Natural killer cell (primary cell): Measurements from ENCODE around the gene MAPK11. TPM values are rescaled to one million over a fixed set of nuclear protein-coding genes. Genes with fewer than 3 reads are reported as not detected.
A peak's percentile ranks its signal among the peaks of the same experiment; 100 is the strongest.

ENCODE experiments used
- ATAC-seq, 3 donors: fragments of 150-1000 bp in 2 of 3; fragments of 200-7000 bp in 1 of 3; cut with Tn5 transposase; 1 replicate in 1 of 3; 2 replicates in 2 of 3; pipeline ENCODE4 v1.10.0; 2021; ENCODE audit warnings: mild to moderate bottlenecking in 2 of 3, moderate library complexity in 2 of 3
- DNase-seq, 2 donors: peaks; one replicate each; pipeline versions ENCODE4 v3.0.0 to v3.0.0-alpha.2; 2013 to 2021; ENCODE audit warnings: mixed read lengths in 1 of 2
- H3K27ac ChIP-seq: one replicate; pipeline ENCODE4 v1.5.1; 2013; ENCODE audit warnings: mild to moderate bottlenecking, low read length
- H3K27me3 ChIP-seq: one replicate; pipeline ENCODE4 v1.6.1; 2013; ENCODE audit warnings: low read length; ENCODE audit not compliant: control insufficient read depth, insufficient read depth
- H3K36me3 ChIP-seq: one replicate; pipeline ENCODE4 v1.6.1; 2013; ENCODE audit warnings: low read length; ENCODE audit not compliant: control insufficient read depth, insufficient read depth
- H3K4me1 ChIP-seq: one replicate; pipeline ENCODE4 v1.6.1; 2013; ENCODE audit warnings: low read length; ENCODE audit not compliant: control insufficient read depth, insufficient read depth
- H3K4me3 ChIP-seq: one replicate; pipeline ENCODE4 v1.5.1; 2013; ENCODE audit warnings: low read length
- H3K9me3 ChIP-seq: one replicate; pipeline ENCODE4 v1.6.1; 2013; ENCODE audit warnings: low read length; ENCODE audit not compliant: control insufficient read depth, insufficient read depth
- H3K27ac Mint-ChIP-seq, 2 donors: one replicate each; pipeline ENCODE4 v1.8.0; 2022; ENCODE audit warnings: mild to moderate bottlenecking in 2 of 2, mixed read lengths in 2 of 2, moderate library complexity in 1 of 2
- H3K27me3 Mint-ChIP-seq, 2 donors: one replicate each; pipeline ENCODE4 v1.8.0; 2022; ENCODE audit warnings: low read depth in 2 of 2, mixed read lengths in 2 of 2
- H3K36me3 Mint-ChIP-seq: one replicate; pipeline ENCODE4 v1.8.0; 2022; ENCODE audit warnings: mixed read lengths
- H3K4me1 Mint-ChIP-seq, 2 donors: one replicate each; pipeline ENCODE4 v1.8.0; 2022; ENCODE audit warnings: mixed read lengths in 2 of 2
- H3K4me3 Mint-ChIP-seq: one replicate; pipeline ENCODE4 v1.8.0; 2022; ENCODE audit warnings: mild to moderate bottlenecking, moderate library complexity, mixed read lengths
- H3K9me3 Mint-ChIP-seq, 2 donors: one replicate each; pipeline ENCODE4 v1.8.0; 2022; ENCODE audit warnings: mixed read lengths in 2 of 2
- CTCF ChIP-seq: fragments of 200-600 bp; IDR thresholded peaks from one replicate; pipeline ENCODE4 v1.8.0; 2022; ENCODE audit warnings: antibody characterized with exemption
- WGBS: methylation state at CpG from one replicate; pipeline ENCODE4 v1.1.7; 2013; ENCODE audit warnings: missing lambda C conversion rate; ENCODE audit not compliant: insufficient coverage; 5-methylcytosine and 5-hydroxymethylcytosine counted together
- intact Hi-C: fragments of 100-400 bp; cut with micrococcal nuclease; formaldehyde crosslinking; loops from one replicate; pipeline ENCODE4 v1.14.2; 2022
- total RNA-seq, 4 donors: library from RNA; stranded (reverse); fragments of 120-200 nt in 1 of 4; gene quantifications; one replicate each; pipeline versions ENCODE4 v1.2.3 to v1.2.4, GENCODE V29; 2013 to 2022

The MAPK11 gene
- total RNA-seq, 3 donors from 2014 or later (not counting 1 experiment from before 2014, with no cell fraction given), result 2.2 to 3.1 (median 2.2) TPM

GRCh38 chr22:50227579-50228215, 42.5 kb downstream of the MAPK11 start:
- Histone ChIP-seq H3K4me1 (no peaks in the 10 kb centered on the region), H3K27me3 (no peaks in the 10 kb centered on the region), H3K9me3 (no peaks in the 10 kb centered on the region), H3K27ac (no peak overlapping the region), H3K4me3 (no peak overlapping the region), H3K36me3 (peaks cover 48% of the 10 kb centered on the region)
- no peaks in the 10 kb centered on the region for H3K27me3 Mint-ChIP-seq
- peaks cover 7% of the 10 kb centered on the region for H3K36me3 Mint-ChIP-seq
- intact Hi-C loops, result no loop called here
- H3K27ac Mint-ChIP-seq, result no peak overlapping the region
- no peak for ATAC-seq
- WGBS, result 94% methylated on average over 25 of the region's 25 CpGs
- no peak for TF ChIP-seq CTCF
- H3K9me3 Mint-ChIP-seq, result no peaks in the 10 kb centered on the region
- DNase-seq, result no peak
- no peak overlapping the region for H3K4me3 Mint-ChIP-seq
- H3K4me1 Mint-ChIP-seq, result peaks cover 0 to 11% of the 10 kb centered on the region in 2 donors

GRCh38 chr22:50226875-50227165, 43.4 kb downstream of the MAPK11 start:
- no peak overlapping the region for H3K4me3 ChIP-seq
- intact Hi-C loops, result no loop called here
- no peaks in the 10 kb centered on the region for H3K9me3 Mint-ChIP-seq
- ATAC-seq, result peak in 1 of 3 donors; percentile 8
- no peak for TF ChIP-seq CTCF
- no peaks in the 10 kb centered on the region for H3K4me1 ChIP-seq
- H3K9me3 ChIP-seq, result no peaks in the 10 kb centered on the region
- peaks cover 7% of the 10 kb centered on the region for H3K36me3 Mint-ChIP-seq
- no peaks in the 10 kb centered on the region for H3K27me3 Mint-ChIP-seq
- no peak overlapping the region for H3K27ac Mint-ChIP-seq
- peaks cover 53% of the 10 kb centered on the region for H3K36me3 ChIP-seq
- no peaks in the 10 kb centered on the region for H3K27me3 ChIP-seq
- H3K4me1 Mint-ChIP-seq, result peaks cover 0 to 11% of the 10 kb centered on the region in 2 donors
- no peak for DNase-seq
- H3K4me3 Mint-ChIP-seq, result no peak overlapping the region
- H3K27ac ChIP-seq, result no peak overlapping the region
- 94% methylated on average over 18 of the region's 18 CpGs for WGBS

GRCh38 chr22:50226063-50226874, 43.9 kb downstream of the MAPK11 start:
- no peak for TF ChIP-seq CTCF
- DNase-seq (no peak), ATAC-seq (peak in 2 of 3 donors; percentile 12 to 24)
- Histone ChIP-seq H3K36me3 (peaks cover 59% of the 10 kb centered on the region), H3K27me3 (no peaks in the 10 kb centered on the region), H3K4me3 (no peak overlapping the region), H3K27ac (no peak overlapping the region), H3K9me3 (no peaks in the 10 kb centered on the region), H3K4me1 (no peaks in the 10 kb centered on the region)
- H3K4me1 Mint-ChIP-seq, result peaks cover 0 to 11% of the 10 kb centered on the region in 2 donors
- intact Hi-C loops, result no loop called here
- no peaks in the 10 kb centered on the region for H3K9me3 Mint-ChIP-seq
- no peak overlapping the region for H3K4me3 Mint-ChIP-seq
- H3K27ac Mint-ChIP-seq, result no peak overlapping the region
- WGBS, result 94% methylated on average over 28 of the region's 31 CpGs
- H3K27me3 Mint-ChIP-seq, result no peaks in the 10 kb centered on the region
- peaks cover 7% of the 10 kb centered on the region for H3K36me3 Mint-ChIP-seq
